HL-60/S4 treated with retinoic acid at 250 ng/mL for 4 days and 3 days (cell line): ENCODE results near the gene KCTD21.

Source experiments
- in situ Hi-C: fragments of 300-500 bp; cut with MboI; formaldehyde crosslinking; loops from 2 replicates; pipeline ENCODE4 v1.7.0; 2022; ENCODE audit warnings: low sequenced_read_pairs

Gene KCTD21

GRCh38 chr11:78156127-78156844 lies 32.1 kb downstream of the KCTD21 start:
- in situ Hi-C loops, result no loop called here

GRCh38 chr11:78151804-78152203 lies 36.6 kb downstream of the KCTD21 start:
- in situ Hi-C loops, result no loop called here

- in situ Hi-C loops, result no loop called here
These were observed 37.7 kb downstream of the KCTD21 start for GRCh38 chr11:78150754-78151153.

- in situ Hi-C loops, result no loop called here
These were observed 38.1 kb downstream of the KCTD21 start for GRCh38 chr11:78150346-78150745.

- in situ Hi-C loops, result no loop called here
These were observed 38.8 kb downstream of the KCTD21 start for GRCh38 chr11:78149646-78150045.

- in situ Hi-C loops, result no loop called here
These were observed 40.6 kb downstream of the KCTD21 start for GRCh38 chr11:78147807-78148206.

GRCh38 chr11:78145511-78146025 lies 42.9 kb downstream of the KCTD21 start:
- in situ Hi-C loops, result no loop called here

- in situ Hi-C loops, result no loop called here
These were observed 47.9 kb downstream of the KCTD21 start for GRCh38 chr11:78140392-78141077.

GRCh38 chr11:78139422-78140391 lies 48.7 kb downstream of the KCTD21 start, which contains the start of gene ALG8:
ALG8 (minus strand) TSS chr11:78139626; CDS start chr11:78139588, 38 bp downstream.
- in situ Hi-C loops, result no loop called here

GRCh38 chr11:78138694-78139421 lies 49.6 kb downstream of the KCTD21 start:
- in situ Hi-C loops, result no loop called here

GRCh38 chr11:78138291-78138690 lies 50.1 kb downstream of the KCTD21 start:
- in situ Hi-C loops, result no loop called here

GRCh38 chr11:78132475-78132874 lies 56.0 kb downstream of the KCTD21 start:
- in situ Hi-C loops, result no loop called here

- in situ Hi-C loops, result no loop called here
These were observed 56.5 kb downstream of the KCTD21 start for GRCh38 chr11:78131956-78132355.

- in situ Hi-C loops, result no loop called here
These were observed 61.0 kb downstream of the KCTD21 start for GRCh38 chr11:78127403-78127802.
